ENCODE results near the gene ACIN1.

DNA sequence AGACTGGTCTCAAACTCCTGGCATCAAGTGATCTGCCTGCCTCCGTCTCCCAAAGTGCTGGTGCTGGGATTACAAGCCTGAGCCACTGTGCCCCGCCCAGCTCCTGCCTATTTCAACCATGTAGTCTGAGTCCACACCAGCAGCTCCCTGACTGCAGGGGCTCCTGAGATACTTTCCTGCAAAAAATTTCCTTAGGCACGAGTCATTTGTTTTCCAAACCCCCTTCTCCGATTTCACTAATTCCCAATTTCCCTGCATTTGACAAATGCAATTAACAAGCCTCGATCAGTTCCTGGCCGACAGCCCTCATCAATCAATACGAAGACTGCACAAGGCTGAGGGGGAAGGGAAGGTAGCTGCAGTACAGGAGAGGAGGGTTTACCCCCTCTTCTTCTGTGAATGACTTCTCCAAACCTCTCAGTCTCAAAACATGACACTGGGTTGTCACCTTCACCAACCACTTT lies 70.3 kb downstream of the ACIN1 start:
- TF ChIP-seq CTCF (conservative IDR thresholded peaks at IDR 0.05 in 1 of 2, IDR thresholded peaks at IDR 0.05 in 1 of 2; ENCODE audit: extremely low read depth in 1 of 2, insufficient read depth in 1 of 2, low read depth in 1 of 2, low read length in 2 of 2) (no peak), EZH2 (IDR thresholded peaks at IDR 0.05; ENCODE audit: borderline replicate concordance, low read length) (no peak)

Data from mammary epithelial cell (primary cell).